Type B pancreatic cell (in vitro differentiated cells): ENCODE measurements around the gene PACRG. TPM values are rescaled to one million over a fixed set of nuclear protein-coding genes. Genes with fewer than 3 reads are reported as not detected.
A peak's percentile ranks its signal among the peaks of the same experiment; 100 is the strongest.

Experiments
- DNase-seq: peaks from one replicate; pipeline ENCODE4 v3.0.0; 2021; ENCODE audit warnings: mixed read lengths; ENCODE audit not compliant: unreplicated experiment; ENCODE audit errors: extremely low spot score
- H3K27ac Mint-ChIP-seq: 2 replicates; pipeline ENCODE4 v1.8.0; 2021; ENCODE audit warnings: mild to moderate bottlenecking, mixed read lengths
- H3K27me3 Mint-ChIP-seq: 2 replicates; pipeline ENCODE4 v1.8.0; 2021; ENCODE audit warnings: mixed read lengths
- H3K36me3 Mint-ChIP-seq: 2 replicates; pipeline ENCODE4 v1.8.0; 2021; ENCODE audit warnings: mixed read lengths
- H3K4me1 Mint-ChIP-seq: one replicate; pipeline ENCODE4 v1.8.0; 2021; ENCODE audit warnings: mixed read lengths; ENCODE audit not compliant: unreplicated experiment
- H3K4me3 Mint-ChIP-seq: 2 replicates; pipeline ENCODE4 v1.8.0; 2021; ENCODE audit warnings: mild to moderate bottlenecking, mixed read lengths
- H3K9me3 Mint-ChIP-seq: 2 replicates; pipeline ENCODE4 v1.8.0; 2021; ENCODE audit warnings: mixed read lengths
- total RNA-seq: library from RNA; stranded (reverse); gene quantifications from 2 replicates; pipeline ENCODE4 v1.2.1, GENCODE V29; 2021; ENCODE audit warnings: low replicate concordance
- TF ChIP-seq, protein P1 (sequence below): fragments of 200-600 bp; sonication (generic); conservative IDR thresholded peaks from 2 replicates; pipeline ENCODE4 v1.5.0; 2021; ENCODE audit warnings: antibody characterized with exemption, mild to moderate bottlenecking

The PACRG gene
- total RNA-seq, 1 donor from 2014 or later: 5.6 TPM

DNA sequence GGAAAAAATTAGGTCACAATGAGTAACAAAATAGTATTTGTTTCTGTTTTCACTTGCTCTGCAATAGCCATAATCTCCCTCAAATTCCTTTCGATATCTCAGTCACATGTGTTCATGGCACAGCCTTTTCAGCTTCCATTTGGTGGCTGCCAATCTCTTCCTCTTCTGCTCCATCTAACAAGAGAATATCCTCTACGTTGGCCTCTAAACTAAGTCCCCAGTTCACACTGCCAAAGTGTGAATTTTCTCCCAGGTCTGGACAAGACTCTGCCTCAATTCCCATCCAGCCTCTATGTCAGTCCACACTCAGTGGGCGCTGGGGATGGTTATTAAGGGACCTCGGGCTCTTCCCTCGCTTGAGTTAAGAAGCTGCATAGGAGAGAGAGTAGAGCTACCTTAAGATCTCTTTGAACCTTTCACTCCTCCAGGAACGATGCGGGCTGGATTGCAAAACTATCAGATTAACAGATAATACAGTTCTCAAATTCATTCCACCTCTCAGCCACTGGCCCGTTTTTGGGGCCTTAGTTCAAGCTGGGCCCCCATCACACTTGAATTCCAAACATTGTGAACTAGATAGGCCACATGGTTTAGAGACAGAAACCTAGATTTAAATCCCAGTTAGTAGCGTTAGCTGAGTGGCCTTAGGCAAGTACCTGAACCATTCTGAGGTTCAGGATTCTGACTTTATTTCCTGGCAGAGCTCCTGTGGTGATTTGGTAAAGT, 436.6 kb downstream of the PACRG start:
- Mint-ChIP-seq H3K27ac (no peak overlapping the region), H3K36me3 (no peaks in the 10 kb centered on the region), H3K27me3 (no peaks in the 10 kb centered on the region), H3K4me3 (no peak overlapping the region), H3K4me1 (no peaks in the 10 kb centered on the region), H3K9me3 (no peaks in the 10 kb centered on the region)
- DNase-seq: no peak
- TF ChIP-seq, protein P1, sequence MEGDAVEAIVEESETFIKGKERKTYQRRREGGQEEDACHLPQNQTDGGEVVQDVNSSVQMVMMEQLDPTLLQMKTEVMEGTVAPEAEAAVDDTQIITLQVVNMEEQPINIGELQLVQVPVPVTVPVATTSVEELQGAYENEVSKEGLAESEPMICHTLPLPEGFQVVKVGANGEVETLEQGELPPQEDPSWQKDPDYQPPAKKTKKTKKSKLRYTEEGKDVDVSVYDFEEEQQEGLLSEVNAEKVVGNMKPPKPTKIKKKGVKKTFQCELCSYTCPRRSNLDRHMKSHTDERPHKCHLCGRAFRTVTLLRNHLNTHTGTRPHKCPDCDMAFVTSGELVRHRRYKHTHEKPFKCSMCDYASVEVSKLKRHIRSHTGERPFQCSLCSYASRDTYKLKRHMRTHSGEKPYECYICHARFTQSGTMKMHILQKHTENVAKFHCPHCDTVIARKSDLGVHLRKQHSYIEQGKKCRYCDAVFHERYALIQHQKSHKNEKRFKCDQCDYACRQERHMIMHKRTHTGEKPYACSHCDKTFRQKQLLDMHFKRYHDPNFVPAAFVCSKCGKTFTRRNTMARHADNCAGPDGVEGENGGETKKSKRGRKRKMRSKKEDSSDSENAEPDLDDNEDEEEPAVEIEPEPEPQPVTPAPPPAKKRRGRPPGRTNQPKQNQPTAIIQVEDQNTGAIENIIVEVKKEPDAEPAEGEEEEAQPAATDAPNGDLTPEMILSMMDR: no peak

DNA sequence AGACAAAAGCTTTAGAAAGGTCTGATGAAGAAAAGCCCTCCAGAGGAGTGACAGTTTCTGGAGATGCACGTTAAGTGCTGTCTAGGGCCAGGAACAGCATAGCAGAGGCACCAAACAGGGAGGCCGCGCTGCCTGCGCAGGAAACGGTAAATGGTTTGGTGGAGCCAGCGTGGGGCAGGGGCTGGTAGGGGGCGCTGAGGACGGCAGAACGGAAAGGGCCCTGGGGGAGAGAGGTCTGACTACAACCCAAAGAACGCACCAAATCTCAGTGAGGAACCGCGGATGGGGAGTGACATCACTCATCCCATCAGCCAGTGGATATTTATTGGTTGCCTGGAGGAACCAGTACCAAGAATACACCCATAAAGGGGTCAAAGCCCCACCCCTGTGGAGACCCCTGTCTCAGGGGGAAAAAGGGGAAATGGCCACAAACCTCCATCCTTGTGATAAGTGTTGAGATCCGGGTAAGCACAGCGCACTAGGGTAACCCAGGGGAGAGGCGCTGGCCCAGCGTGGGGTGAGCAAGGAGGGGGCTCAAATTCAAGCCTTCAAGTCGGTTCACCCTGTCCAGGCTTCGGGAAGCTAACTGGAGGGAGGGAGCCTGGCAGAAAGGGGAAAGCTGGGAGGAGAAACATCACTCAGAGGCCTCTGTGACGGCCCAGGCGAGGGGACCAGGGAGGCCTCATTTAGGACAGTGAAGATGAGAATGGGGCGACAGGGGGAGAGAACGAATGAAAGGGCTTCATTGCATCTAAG, 437.6 kb downstream of the PACRG start:
- DNase-seq: no peak
- no peaks in the 10 kb centered on the region for H3K27me3 Mint-ChIP-seq
- H3K27ac Mint-ChIP-seq: no peak overlapping the region
- no peaks in the 10 kb centered on the region for H3K4me1 Mint-ChIP-seq
- H3K4me3 Mint-ChIP-seq: no peak overlapping the region
- TF ChIP-seq, protein P1: no peak
- no peaks in the 10 kb centered on the region for H3K9me3 Mint-ChIP-seq
- H3K36me3 Mint-ChIP-seq: no peaks in the 10 kb centered on the region

DNA sequence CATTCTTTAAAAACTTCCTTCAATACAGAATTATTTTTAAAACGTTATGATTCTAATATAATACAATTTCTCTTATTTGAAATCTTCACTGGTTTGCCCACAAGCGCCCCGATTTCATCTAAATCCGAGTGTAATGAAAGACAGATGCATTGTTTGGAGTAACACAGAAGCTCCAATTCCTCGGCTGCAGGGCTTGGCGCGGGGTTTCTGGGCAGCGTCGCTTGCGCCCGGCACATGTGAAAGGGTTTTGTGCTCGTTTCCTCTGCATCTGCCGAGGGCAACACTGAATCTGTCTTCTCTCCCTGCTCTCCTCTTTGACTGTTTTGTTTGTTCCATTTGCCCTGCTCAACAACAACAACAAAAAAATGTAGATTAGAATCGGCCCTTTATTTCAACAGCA, 438.1 kb downstream of the PACRG start:
- DNase-seq: no peak
- Mint-ChIP-seq H3K27me3 (no peaks in the 10 kb centered on the region), H3K27ac (no peak overlapping the region), H3K36me3 (no peaks in the 10 kb centered on the region), H3K9me3 (no peaks in the 10 kb centered on the region), H3K4me1 (no peaks in the 10 kb centered on the region), H3K4me3 (no peak overlapping the region)
- TF ChIP-seq, protein P1: no peak

DNA sequence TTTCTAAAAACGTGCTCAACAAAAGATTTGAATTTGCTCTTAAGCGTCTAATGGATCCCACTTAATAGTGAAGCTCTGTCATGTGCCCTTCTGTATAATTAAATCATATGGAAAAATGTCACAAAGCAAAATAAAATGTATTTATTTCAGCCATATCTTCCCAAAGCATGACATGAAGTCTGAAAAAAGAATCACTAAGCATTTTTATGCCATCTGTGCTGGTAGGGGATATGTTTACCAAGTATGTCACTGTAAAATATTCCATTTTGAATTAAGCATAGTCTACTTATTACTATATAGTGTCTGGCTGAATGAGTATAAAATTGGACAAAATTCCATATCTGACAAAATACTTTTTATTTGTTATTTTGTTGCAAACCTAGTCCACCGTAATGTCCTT, 438.7 kb downstream of the PACRG start:
- H3K4me3 Mint-ChIP-seq: no peak overlapping the region
- no peaks in the 10 kb centered on the region for H3K36me3 Mint-ChIP-seq
- TF ChIP-seq, protein P1: no peak
- H3K9me3 Mint-ChIP-seq: no peaks in the 10 kb centered on the region
- no peak for DNase-seq
- H3K27me3 Mint-ChIP-seq: no peaks in the 10 kb centered on the region
- no peak overlapping the region for H3K27ac Mint-ChIP-seq
- no peaks in the 10 kb centered on the region for H3K4me1 Mint-ChIP-seq

DNA sequence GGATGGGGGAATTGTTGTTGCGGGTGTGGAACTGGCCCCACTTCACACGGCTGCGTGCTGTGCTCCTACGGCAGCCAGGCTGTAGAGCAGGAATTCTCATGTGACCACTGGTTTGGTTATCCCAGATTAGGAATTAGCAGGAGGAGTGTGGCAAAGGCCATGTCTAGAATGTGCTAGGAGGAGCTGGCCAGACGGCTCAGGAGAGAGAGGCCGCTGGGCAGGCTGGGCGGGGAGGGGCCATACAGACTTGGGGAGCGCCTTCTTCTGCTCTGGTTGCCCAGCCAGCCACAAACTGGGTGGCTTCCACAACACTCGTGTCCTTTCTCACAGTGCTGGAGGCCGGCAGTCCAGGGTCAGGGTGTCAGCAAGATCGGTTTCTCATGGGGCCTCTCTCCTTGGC, 441.7 kb downstream of the PACRG start:
- Mint-ChIP-seq H3K9me3 (no peaks in the 10 kb centered on the region), H3K4me3 (no peak overlapping the region), H3K36me3 (no peaks in the 10 kb centered on the region), H3K27ac (peak overlapping the region; percentile 10), H3K4me1 (no peaks in the 10 kb centered on the region), H3K27me3 (no peaks in the 10 kb centered on the region)
- TF ChIP-seq, protein P1: no peak
- DNase-seq: no peak
